Measurements from ENCODE around the gene RASGEF1C.

The RASGEF1C gene

GRCh38 chr5:180178531-180179441, 30.2 kb downstream of the RASGEF1C start:
- H3K27ac ChIP-seq (ENCODE audit: low read depth, low read length): no peak overlapping the region
- no peaks in the 10 kb centered on the region for H3K9me3 ChIP-seq (ENCODE audit: control insufficient read depth, insufficient read depth, low read length)
- no peaks in the 10 kb centered on the region for H3K4me1 ChIP-seq (ENCODE audit: control insufficient read depth, insufficient read depth, low read length)
- no peaks in the 10 kb centered on the region for H3K27me3 ChIP-seq (ENCODE audit: control insufficient read depth, insufficient read depth, low read length)
- no peak overlapping the region for H3K9ac ChIP-seq (ENCODE audit: low read depth, low read length)
- H3K36me3 ChIP-seq (ENCODE audit: control insufficient read depth, insufficient read depth, low read length): no peaks in the 10 kb centered on the region
- no peak overlapping the region for H3K4me3 ChIP-seq (ENCODE audit: low read depth, low read length)

GRCh38 chr5:180176191-180176590, 32.8 kb downstream of the RASGEF1C start:
- H3K27me3 ChIP-seq (ENCODE audit: control insufficient read depth, insufficient read depth, low read length): no peaks in the 10 kb centered on the region

GRCh38 chr5:180175015-180175431, 34.0 kb downstream of the RASGEF1C start:
- Histone ChIP-seq H3K4me3 (ENCODE audit: low read depth, low read length) (no peak overlapping the region), H3K9me3 (ENCODE audit: control insufficient read depth, insufficient read depth, low read length) (no peaks in the 10 kb centered on the region), H3K9ac (ENCODE audit: low read depth, low read length) (no peak overlapping the region), H3K4me1 (ENCODE audit: control insufficient read depth, insufficient read depth, low read length) (no peaks in the 10 kb centered on the region), H3K36me3 (ENCODE audit: control insufficient read depth, insufficient read depth, low read length) (no peaks in the 10 kb centered on the region), H3K27ac (ENCODE audit: low read depth, low read length) (no peak overlapping the region), H3K27me3 (ENCODE audit: control insufficient read depth, insufficient read depth, low read length) (no peaks in the 10 kb centered on the region)

More at GRCh38 chr5:180176191-180176590, 32.8 kb downstream of the RASGEF1C start:
- H3K36me3 ChIP-seq (ENCODE audit: control insufficient read depth, insufficient read depth, low read length): no peaks in the 10 kb centered on the region
- no peak overlapping the region for H3K4me3 ChIP-seq (ENCODE audit: low read depth, low read length)
- H3K27ac ChIP-seq (ENCODE audit: low read depth, low read length): no peak overlapping the region
- no peak overlapping the region for H3K9ac ChIP-seq (ENCODE audit: low read depth, low read length)
- H3K9me3 ChIP-seq (ENCODE audit: control insufficient read depth, insufficient read depth, low read length): no peaks in the 10 kb centered on the region
- no peaks in the 10 kb centered on the region for H3K4me1 ChIP-seq (ENCODE audit: control insufficient read depth, insufficient read depth, low read length)

- Histone ChIP-seq H3K36me3 (ENCODE audit: control insufficient read depth, insufficient read depth, low read length) (no peaks in the 10 kb centered on the region), H3K4me3 (ENCODE audit: low read depth, low read length) (no peak overlapping the region), H3K27me3 (ENCODE audit: control insufficient read depth, insufficient read depth, low read length) (no peaks in the 10 kb centered on the region), H3K9ac (ENCODE audit: low read depth, low read length) (no peak overlapping the region), H3K4me1 (ENCODE audit: control insufficient read depth, insufficient read depth, low read length) (no peaks in the 10 kb centered on the region), H3K27ac (ENCODE audit: low read depth, low read length) (no peak overlapping the region), H3K9me3 (ENCODE audit: control insufficient read depth, insufficient read depth, low read length) (no peaks in the 10 kb centered on the region)
Measured at GRCh38 chr5:180174587-180174972, 34.4 kb downstream of the RASGEF1C start.

GRCh38 chr5:180173875-180174586, 35.0 kb downstream of the RASGEF1C start:
- Histone ChIP-seq H3K36me3 (ENCODE audit: control insufficient read depth, insufficient read depth, low read length) (no peaks in the 10 kb centered on the region), H3K9me3 (ENCODE audit: control insufficient read depth, insufficient read depth, low read length) (no peaks in the 10 kb centered on the region), H3K9ac (ENCODE audit: low read depth, low read length) (no peak overlapping the region), H3K4me1 (ENCODE audit: control insufficient read depth, insufficient read depth, low read length) (no peaks in the 10 kb centered on the region), H3K27ac (ENCODE audit: low read depth, low read length) (no peak overlapping the region), H3K4me3 (ENCODE audit: low read depth, low read length) (no peak overlapping the region), H3K27me3 (ENCODE audit: control insufficient read depth, insufficient read depth, low read length) (no peaks in the 10 kb centered on the region)

GRCh38 chr5:180173198-180173544, 35.8 kb downstream of the RASGEF1C start:
- Histone ChIP-seq H3K9ac (ENCODE audit: low read depth, low read length) (no peak overlapping the region), H3K9me3 (ENCODE audit: control insufficient read depth, insufficient read depth, low read length) (no peaks in the 10 kb centered on the region), H3K27ac (ENCODE audit: low read depth, low read length) (no peak overlapping the region), H3K4me3 (ENCODE audit: low read depth, low read length) (no peak overlapping the region), H3K4me1 (ENCODE audit: control insufficient read depth, insufficient read depth, low read length) (no peaks in the 10 kb centered on the region), H3K27me3 (ENCODE audit: control insufficient read depth, insufficient read depth, low read length) (no peaks in the 10 kb centered on the region), H3K36me3 (ENCODE audit: control insufficient read depth, insufficient read depth, low read length) (no peaks in the 10 kb centered on the region)

- H3K27me3 ChIP-seq (ENCODE audit: control insufficient read depth, insufficient read depth, low read length): no peaks in the 10 kb centered on the region
- no peak overlapping the region for H3K4me3 ChIP-seq (ENCODE audit: low read depth, low read length)
- H3K36me3 ChIP-seq (ENCODE audit: control insufficient read depth, insufficient read depth, low read length): no peaks in the 10 kb centered on the region
- no peak overlapping the region for H3K9ac ChIP-seq (ENCODE audit: low read depth, low read length)
- H3K4me1 ChIP-seq (ENCODE audit: control insufficient read depth, insufficient read depth, low read length): no peaks in the 10 kb centered on the region
- no peak overlapping the region for H3K27ac ChIP-seq (ENCODE audit: low read depth, low read length)
- H3K9me3 ChIP-seq (ENCODE audit: control insufficient read depth, insufficient read depth, low read length): no peaks in the 10 kb centered on the region
Measured at GRCh38 chr5:180172447-180173197, 36.4 kb downstream of the RASGEF1C start.

GRCh38 chr5:180171568-180172094, 37.4 kb downstream of the RASGEF1C start:
- Histone ChIP-seq H3K27me3 (ENCODE audit: control insufficient read depth, insufficient read depth, low read length) (no peaks in the 10 kb centered on the region), H3K9ac (ENCODE audit: low read depth, low read length) (no peak overlapping the region), H3K27ac (ENCODE audit: low read depth, low read length) (no peak overlapping the region), H3K4me3 (ENCODE audit: low read depth, low read length) (no peak overlapping the region), H3K9me3 (ENCODE audit: control insufficient read depth, insufficient read depth, low read length) (no peaks in the 10 kb centered on the region), H3K4me1 (ENCODE audit: control insufficient read depth, insufficient read depth, low read length) (no peaks in the 10 kb centered on the region), H3K36me3 (ENCODE audit: control insufficient read depth, insufficient read depth, low read length) (no peaks in the 10 kb centered on the region)

GRCh38 chr5:180170810-180171567, 38.0 kb downstream of the RASGEF1C start:
- H3K27ac ChIP-seq (ENCODE audit: low read depth, low read length): no peak overlapping the region
- no peaks in the 10 kb centered on the region for H3K9me3 ChIP-seq (ENCODE audit: control insufficient read depth, insufficient read depth, low read length)

GRCh38 chr5:180170106-180170809, 38.8 kb downstream of the RASGEF1C start:
- no peak overlapping the region for H3K27ac ChIP-seq (ENCODE audit: low read depth, low read length)
- no peaks in the 10 kb centered on the region for H3K4me1 ChIP-seq (ENCODE audit: control insufficient read depth, insufficient read depth, low read length)
- no peaks in the 10 kb centered on the region for H3K36me3 ChIP-seq (ENCODE audit: control insufficient read depth, insufficient read depth, low read length)
- no peaks in the 10 kb centered on the region for H3K9me3 ChIP-seq (ENCODE audit: control insufficient read depth, insufficient read depth, low read length)
- H3K27me3 ChIP-seq (ENCODE audit: control insufficient read depth, insufficient read depth, low read length): no peaks in the 10 kb centered on the region
- H3K4me3 ChIP-seq (ENCODE audit: low read depth, low read length): no peak overlapping the region
- H3K9ac ChIP-seq (ENCODE audit: low read depth, low read length): no peak overlapping the region

More at GRCh38 chr5:180170810-180171567, 38.0 kb downstream of the RASGEF1C start:
- Histone ChIP-seq H3K4me1 (ENCODE audit: control insufficient read depth, insufficient read depth, low read length) (no peaks in the 10 kb centered on the region), H3K36me3 (ENCODE audit: control insufficient read depth, insufficient read depth, low read length) (no peaks in the 10 kb centered on the region), H3K4me3 (ENCODE audit: low read depth, low read length) (no peak overlapping the region), H3K27me3 (ENCODE audit: control insufficient read depth, insufficient read depth, low read length) (no peaks in the 10 kb centered on the region), H3K9ac (ENCODE audit: low read depth, low read length) (no peak overlapping the region)

Data from HUES48 (cell line).